Measurements from ENCODE around the gene RET. TPM values are rescaled to one million over a fixed set of nuclear protein-coding genes. Genes with fewer than 3 reads are reported as not detected.

The RET gene
- total and polyA plus RNA-seq, 2 of the 13 experiments (the other 11 are each of a cell fraction or from before 2014, with no cell fraction given), result 0.02 TPM; not detected in 1

GRCh38 chr10:43114743-43115611 is 38.1 kb downstream of the RET start:
- H2AFZ ChIP-seq (ENCODE audit: low read length), result no peak overlapping the region
- H3K79me2 ChIP-seq (ENCODE audit: insufficient read depth, low read length), result no peaks in the 10 kb centered on the region
- in situ Hi-C loops (cut with HindIII; ENCODE audit: extremely low pct_ligation_motif_present, low pct_unique_long_range_greater_than_20kb) (no loop called here), intact Hi-C loops (cut with micrococcal nuclease; ENCODE audit: unreplicated experiment) (no loop called here)
- no peaks in the 10 kb centered on the region for H3K9me3 ChIP-seq (ENCODE audit: low read length)
- H3K4me3 ChIP-seq (replicated peaks in 1 of 3; ENCODE audit: insufficient read depth in 1 of 3, low read depth in 2 of 3, low read length in 3 of 3), result no peak overlapping the region
- ATAC-seq (peak; percentile 61), FAIRE-seq (no peak), DNase-seq (ENCODE audit: low spot score) (no peak)
- H3K27ac ChIP-seq (ENCODE audit: extremely low read length, insufficient read depth, low read length), result no peak overlapping the region
- CTCF ChIA-PET (ENCODE audit: low intra/inter-chr PET ratio, low total read pairs), result no interaction called here
- H3K4me1 ChIP-seq (ENCODE audit: insufficient read depth, low read length), result peaks cover 14% of the 10 kb centered on the region
- TF ChIP-seq ZBTB7A (CRISPR knock-in tag; IDR thresholded peaks at IDR 0.05) (no peak), ZNF20 (CRISPR knock-in tag; IDR thresholded peaks at IDR 0.05) (no peak), ZNF451 (CRISPR knock-in tag; IDR thresholded peaks at IDR 0.05) (no peak), ZNF33B (CRISPR knock-in tag; IDR thresholded peaks at IDR 0.05) (no peak), ZBTB46 (CRISPR knock-in tag; IDR thresholded peaks at IDR 0.05; ENCODE audit: borderline replicate concordance) (no peak), JUN (CRISPR knock-in tag; IDR thresholded peaks at IDR 0.05) (no peak), DPF2 (CRISPR knock-in tag; IDR thresholded peaks at IDR 0.05; ENCODE audit: borderline replicate concordance, low read depth) (no peak), NFIC (IDR thresholded peaks at IDR 0.05; ENCODE audit: low read length) (no peak), ATAD3A (CRISPR knock-in tag; IDR thresholded peaks at IDR 0.05) (no peak), ZNF768 (CRISPR knock-in tag; IDR thresholded peaks at IDR 0.05) (no peak), DNMT3B (CRISPR knock-in tag; conservative IDR thresholded peaks at IDR 0.05) (no peak), ZNF121 (CRISPR knock-in tag; IDR thresholded peaks at IDR 0.05) (no peak)
- BruUV-seq (replicated peaks), result no TSS peak
- no peaks in the 10 kb centered on the region for H3K36me3 ChIP-seq (replicated peaks in 1 of 2; ENCODE audit: control insufficient read depth in 1 of 2, insufficient read depth in 2 of 2, low read length in 2 of 2)
- 0% methylated on average over 4 of the region's 17 CpGs for WGBS (ENCODE audit: low lambda C conversion rate)
- peaks cover 2 to 32% of the 10 kb centered on the region in 2 experiments; a peak in 4 of 5 replicates for H3K27me3 ChIP-seq (ENCODE audit: control insufficient read depth in 1 of 2, insufficient read depth in 2 of 2, low read length in 2 of 2)
- H4K20me1 ChIP-seq (ENCODE audit: insufficient read depth, low read length), result no peaks in the 10 kb centered on the region
- H3K9ac ChIP-seq (ENCODE audit: insufficient read depth, low read depth, low read length), result no peak overlapping the region
- POLR2A ChIA-PET, result no interaction called here
- H3K4me2 ChIP-seq (ENCODE audit: low read depth, low read length), result no peak overlapping the region

Measured in HepG2 (cell line).